ENCODE data around the gene ICAM1. TPM values are rescaled to one million over a fixed set of nuclear protein-coding genes. Genes with fewer than 3 reads are reported as not detected.

ICAM1 gene
- total RNA-seq, 1 experiment from 2014 or later = 2.3 TPM

GRCh38 chr19:10317045-10317856 lies 46.3 kb downstream of the ICAM1 start:
- Mint-ChIP-seq H3K27ac (peak overlapping the region in 2 of 3 experiments; percentile 64 to 92; a peak in 2 of 7 replicates), H3K4me3 (no peak overlapping the region), H3K36me3 (ENCODE audit: insufficient read depth in 1 of 3, low read depth in 3 of 3) (peaks cover 19 to 54% (median 33%) of the 10 kb centered on the region in 3 experiments), H3K27me3 (ENCODE audit: low read depth) (peaks cover 2% of the 10 kb centered on the region), H3K4me1 (peaks cover 11 to 14% of the 10 kb centered on the region in 2 experiments), H3K9me3 (no peaks in the 10 kb centered on the region; a peak in 1 of 5 replicates)
- H2BK120ac ChIP-seq (ENCODE audit: low read depth, low read length, poor library complexity, severe bottlenecking) = no peak overlapping the region
- no peak overlapping the region for H3K14ac ChIP-seq (ENCODE audit: insufficient read depth, low read length)
- TF ChIP-seq CTCF (conservative IDR thresholded peaks at IDR 0.05) = no peak
- H3K9me3 ChIP-seq (ENCODE audit: control insufficient read depth, low read depth, low read length) = no peaks in the 10 kb centered on the region
- H3K27ac ChIP-seq (ENCODE audit: insufficient read length, low read depth, low read length) = no peak overlapping the region
- H3K4me2 ChIP-seq (ENCODE audit: insufficient read depth, insufficient read length, low read length) = no peak overlapping the region
- no peaks in the 10 kb centered on the region for H3K79me2 ChIP-seq (ENCODE audit: insufficient read depth, low read length)
- no peak overlapping the region for H4K5ac ChIP-seq (ENCODE audit: insufficient read length, low read depth, low read length)
- no CpG with 5 or more reads among the region's 29 CpGs for WGBS (ENCODE audit: extremely low coverage, insufficient read length, low lambda C conversion rate)
- H2BK20ac ChIP-seq (ENCODE audit: low read depth, low read length, poor library complexity, severe bottlenecking) = no peak overlapping the region
- no peak overlapping the region for H2BK12ac ChIP-seq (ENCODE audit: insufficient read length, low read depth, low read length)
- H2BK5ac ChIP-seq (ENCODE audit: insufficient read length, low read length) = no peak overlapping the region
- H4K20me1 ChIP-seq (ENCODE audit: control insufficient read depth, insufficient read depth, insufficient read length) = no peaks in the 10 kb centered on the region
- no peak overlapping the region for H3K18ac ChIP-seq (ENCODE audit: insufficient read length, low read depth, low read length)
- H3K9ac ChIP-seq (ENCODE audit: extremely low read depth, insufficient read length, low read length) = no peak overlapping the region
- no peak overlapping the region for H2AK5ac ChIP-seq (ENCODE audit: insufficient read length, low read length)
- H3K4me1 ChIP-seq (ENCODE audit: insufficient read depth, low read length) = no peaks in the 10 kb centered on the region
- H4K91ac ChIP-seq (ENCODE audit: insufficient read length, low read depth, low read length) = no peak overlapping the region
- no peaks in the 10 kb centered on the region for H3K79me1 ChIP-seq (ENCODE audit: insufficient read depth, low read depth, low read length, poor library complexity, severe bottlenecking)
- H4K8ac ChIP-seq (replicated peaks; ENCODE audit: insufficient read length, low read depth, low read length) = no peak overlapping the region
- H3K56ac ChIP-seq (ENCODE audit: insufficient read length, low read depth, low read length) = no peak overlapping the region
- no peak overlapping the region for H2AFZ ChIP-seq (ENCODE audit: low read length)
- no peak overlapping the region for H2BK15ac ChIP-seq (ENCODE audit: low read depth, low read length)
- H3T11ph ChIP-seq (ENCODE audit: low read length) = no peak overlapping the region
- DNase-seq = no peak
- peaks cover 3% of the 10 kb centered on the region for H3K23me2 ChIP-seq (ENCODE audit: insufficient read length, low read depth, low read length, poor library complexity, severe bottlenecking)
- H3K4ac ChIP-seq (ENCODE audit: low read depth, low read length) = no peak overlapping the region
- no peak overlapping the region for H3K23ac ChIP-seq (ENCODE audit: insufficient read length, low read depth, low read length)
- no peaks in the 10 kb centered on the region for H3K27me3 ChIP-seq (ENCODE audit: insufficient read depth, low read length)
